ENCODE results near the gene RAD9A. TPM values are rescaled to one million over a fixed set of nuclear protein-coding genes. Genes with fewer than 3 reads are reported as not detected.
"Not testable (repeated sequence)": the region's sequence is repeated elsewhere in the genome, so short reads cannot be mapped to it uniquely, and the experiment has no call there.

Gene RAD9A
- total RNA-seq, 1 donor from 2014 or later, result 30.7 TPM

DNA sequence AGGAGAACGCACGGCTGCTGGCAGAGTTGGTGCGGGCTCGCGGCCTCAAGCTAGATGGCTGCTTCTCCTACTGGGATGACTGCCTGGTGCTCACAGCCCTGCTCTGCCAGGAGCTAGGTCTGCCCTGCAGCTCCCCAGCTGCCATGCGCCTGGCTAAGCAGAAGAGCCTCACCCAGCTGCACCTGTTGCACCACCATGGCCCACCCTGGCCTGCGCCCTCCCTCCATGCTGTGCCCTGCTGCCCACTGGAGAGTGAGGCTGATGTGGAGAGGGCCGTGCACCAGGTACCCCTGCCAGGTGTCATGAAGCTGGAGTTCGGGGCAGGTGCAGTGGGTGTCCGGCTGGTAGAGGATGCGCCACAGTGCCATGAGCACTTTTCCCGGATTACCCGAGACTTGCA, 31.7 kb downstream of the RAD9A start:
- no peak overlapping the region for H3K27ac Mint-ChIP-seq
- H3K27me3 Mint-ChIP-seq (ENCODE audit: insufficient read depth), result peaks cover 1% of the 10 kb centered on the region
- DNase-seq (ENCODE audit: low spot score), result no peak
- intact Hi-C loops (cut with micrococcal nuclease), result no loop called here
- peaks cover 1% of the 10 kb centered on the region for H3K36me3 Mint-ChIP-seq (ENCODE audit: low read depth)
- H3K9me3 Mint-ChIP-seq, result no peaks in the 10 kb centered on the region
- no peak overlapping the region for H3K4me3 Mint-ChIP-seq
- peaks cover 31% of the 10 kb centered on the region for H3K4me1 Mint-ChIP-seq (ENCODE audit: low read depth)

DNA sequence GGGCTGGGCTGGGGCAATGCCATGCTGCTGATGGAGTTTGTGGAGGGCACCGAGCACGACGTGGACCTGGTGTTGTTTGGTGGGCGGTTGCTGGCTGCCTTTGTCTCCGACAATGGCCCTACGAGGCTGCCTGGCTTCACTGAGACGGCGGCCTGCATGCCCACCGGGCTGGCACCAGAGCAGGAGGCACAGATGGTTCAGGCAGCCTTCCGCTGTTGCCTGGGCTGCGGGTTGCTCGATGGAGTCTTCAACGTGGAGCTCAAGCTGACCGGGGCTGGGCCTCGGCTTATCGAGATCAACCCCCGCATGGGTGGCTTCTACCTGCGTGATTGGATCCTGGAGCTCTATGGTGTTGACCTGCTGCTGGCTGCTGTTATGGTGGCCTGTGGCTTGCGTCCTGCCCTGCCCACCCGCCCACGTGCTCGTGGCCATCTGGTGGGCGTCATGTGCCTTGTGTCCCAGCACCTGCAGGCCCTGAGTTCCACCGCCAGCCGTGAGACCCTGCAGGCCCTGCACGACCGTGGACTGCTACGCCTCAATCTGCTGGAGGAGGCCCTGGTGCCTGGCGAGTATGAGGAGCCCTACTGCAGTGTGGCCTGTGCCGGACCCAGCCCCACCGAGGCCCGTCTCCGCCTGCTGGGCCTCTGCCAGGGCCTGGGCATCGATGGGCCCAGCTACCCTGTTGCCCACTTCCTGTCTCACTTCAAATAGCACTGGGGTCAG, 32.3 kb downstream of the RAD9A start:
- peaks cover 1% of the 10 kb centered on the region for H3K36me3 Mint-ChIP-seq (ENCODE audit: low read depth)
- no peak overlapping the region for H3K4me3 Mint-ChIP-seq
- intact Hi-C loops (cut with micrococcal nuclease), result no loop called here
- peaks cover 31% of the 10 kb centered on the region for H3K4me1 Mint-ChIP-seq (ENCODE audit: low read depth)
- peaks cover 1% of the 10 kb centered on the region for H3K27me3 Mint-ChIP-seq (ENCODE audit: insufficient read depth)
- H3K9me3 Mint-ChIP-seq, result no peaks in the 10 kb centered on the region
- H3K27ac Mint-ChIP-seq, result no peak overlapping the region
- DNase-seq (ENCODE audit: low spot score), result no peak

- intact Hi-C loops (cut with micrococcal nuclease); DNase-seq (ENCODE audit: low spot score): not testable (repeated sequence)
- H3K4me1 Mint-ChIP-seq (ENCODE audit: low read depth), result peaks cover 35% of the 10 kb centered on the region
Observed at GRCh38 chr11:67427364-67427859, 35.6 kb downstream of the RAD9A start.

DNA sequence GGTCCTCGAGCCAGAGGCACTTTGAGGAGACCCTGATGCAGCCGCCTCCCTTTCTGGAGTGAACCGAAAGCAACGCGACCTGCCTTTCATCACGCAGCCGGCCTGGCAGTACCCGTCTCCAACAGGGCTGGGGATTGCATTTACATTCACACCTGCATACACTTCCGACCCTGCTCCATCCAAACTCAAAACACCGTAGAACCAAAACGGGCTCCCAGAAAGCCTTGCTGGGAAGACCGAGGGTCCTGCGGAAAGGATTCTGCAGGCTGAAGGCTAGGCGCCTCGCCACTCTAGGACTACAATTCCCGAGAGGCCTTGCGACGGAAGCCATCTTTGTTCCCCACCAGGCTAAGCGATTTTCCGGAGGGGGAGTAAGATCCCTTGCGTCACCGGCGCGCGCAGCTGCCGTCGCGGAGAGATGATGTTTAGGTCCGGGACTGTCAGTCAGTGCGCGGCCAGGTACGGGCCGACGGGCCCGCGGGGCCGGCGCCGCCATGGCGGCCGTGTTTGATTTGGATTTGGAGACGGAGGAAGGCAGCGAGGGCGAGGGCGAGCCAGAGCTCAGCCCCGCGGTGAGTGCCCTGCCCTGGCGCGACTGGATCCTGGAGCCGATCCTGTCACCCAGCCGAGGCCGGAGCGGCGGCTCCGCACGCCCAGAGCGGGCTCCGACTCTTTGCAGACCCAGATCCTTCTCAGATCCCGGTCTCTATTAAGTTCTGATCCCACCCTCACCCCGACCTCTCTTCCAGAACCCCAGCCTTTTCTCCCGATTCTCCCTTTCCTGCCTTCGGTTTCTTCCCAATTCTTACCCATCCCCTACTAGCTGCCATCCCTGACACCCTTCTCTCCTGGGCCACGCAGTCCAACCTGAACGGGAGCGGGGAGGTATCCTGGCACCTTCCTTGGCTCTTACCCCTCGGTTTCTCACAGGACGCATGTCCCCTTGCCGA, 36.5 kb downstream of the RAD9A start, which contains the start of gene RPS6KB2:
RPS6KB2 (plus strand) TSS at position 443 of the 950 bp plus-strand sequence; CDS start at position 495, 52 bp downstream.
- H3K27ac Mint-ChIP-seq, result peak within 1 kb of the TSS; percentile 97
- DNase-seq (ENCODE audit: low spot score), result peak; percentile 98
- intact Hi-C loops (cut with micrococcal nuclease), result loop anchor here (1.0 kb wide), 9 partner anchors 8 to 377 kb away; partner anchors contain the start of genes AIP, CDK2AP2, NDUFV1 and TMEM134
- peaks cover 27% of the 10 kb centered on the region for H3K4me1 Mint-ChIP-seq (ENCODE audit: low read depth)
- no peaks in the 10 kb centered on the region for H3K9me3 Mint-ChIP-seq
- H3K36me3 Mint-ChIP-seq (ENCODE audit: low read depth), result peaks cover 15% of the 10 kb centered on the region
- peak within 1 kb of the TSS; percentile 98 for H3K4me3 Mint-ChIP-seq
- no peaks in the 10 kb centered on the region for H3K27me3 Mint-ChIP-seq (ENCODE audit: insufficient read depth)

More at GRCh38 chr11:67427364-67427859, 35.6 kb downstream of the RAD9A start:
- H3K27me3 Mint-ChIP-seq (ENCODE audit: insufficient read depth); H3K9me3 Mint-ChIP-seq: not testable (repeated sequence)
- peak overlapping the region; percentile 98 for H3K4me3 Mint-ChIP-seq
- H3K27ac Mint-ChIP-seq, result peak overlapping the region; percentile 97
- H3K36me3 Mint-ChIP-seq (ENCODE audit: low read depth), result peaks cover 14% of the 10 kb centered on the region

DNA sequence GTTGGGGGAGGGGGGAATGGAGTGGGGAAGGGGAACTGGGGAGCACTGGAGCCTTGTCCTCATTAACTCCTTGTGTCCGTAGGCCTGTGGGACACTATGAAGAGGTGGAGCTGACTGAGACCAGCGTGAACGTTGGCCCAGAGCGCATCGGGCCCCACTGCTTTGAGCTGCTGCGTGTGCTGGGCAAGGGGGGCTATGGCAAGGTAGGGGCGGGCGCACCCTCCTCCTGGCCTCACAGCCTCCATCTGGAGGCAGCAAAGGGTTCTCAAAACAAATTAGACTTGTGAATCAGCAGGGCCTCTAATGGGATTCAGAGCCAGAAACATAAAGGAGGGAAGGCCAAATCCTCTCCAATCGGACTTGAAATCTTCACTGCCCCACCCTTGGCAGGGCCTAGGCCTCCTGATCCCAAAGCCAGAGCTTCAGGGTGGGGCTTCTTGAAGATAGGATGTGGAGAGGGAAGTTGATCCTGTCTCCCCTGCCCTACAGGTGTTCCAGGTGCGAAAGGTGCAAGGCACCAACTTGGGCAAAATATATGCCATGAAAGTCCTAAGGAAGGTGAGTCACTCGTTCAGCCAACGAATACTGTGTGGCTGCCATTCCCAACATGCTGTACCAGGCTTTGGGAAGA, 37.4 kb downstream of the RAD9A start:
- no peaks in the 10 kb centered on the region for H3K27me3 Mint-ChIP-seq (ENCODE audit: insufficient read depth)
- peak overlapping the region; percentile 87 for H3K27ac Mint-ChIP-seq
- intact Hi-C loops (cut with micrococcal nuclease), result no loop called here
- peaks cover 27% of the 10 kb centered on the region for H3K4me1 Mint-ChIP-seq (ENCODE audit: low read depth)
- DNase-seq (ENCODE audit: low spot score), result no peak
- peak overlapping the region; percentile 98 for H3K4me3 Mint-ChIP-seq
- peaks cover 17% of the 10 kb centered on the region for H3K36me3 Mint-ChIP-seq (ENCODE audit: low read depth)
- H3K9me3 Mint-ChIP-seq, result no peaks in the 10 kb centered on the region

GRCh38 chr11:67429722-67430121, 37.9 kb downstream of the RAD9A start:
- Mint-ChIP-seq H3K27me3 (ENCODE audit: insufficient read depth) (no peaks in the 10 kb centered on the region), H3K36me3 (ENCODE audit: low read depth) (peaks cover 17% of the 10 kb centered on the region), H3K4me1 (ENCODE audit: low read depth) (peaks cover 25% of the 10 kb centered on the region), H3K9me3 (no peaks in the 10 kb centered on the region), H3K4me3 (peak overlapping the region; percentile 98), H3K27ac (no peak overlapping the region)
- intact Hi-C loops (cut with micrococcal nuclease), result no loop called here
- no peak for DNase-seq (ENCODE audit: low spot score)

GRCh38 chr11:67431346-67432249, 39.8 kb downstream of the RAD9A start:
- peak overlapping the region; percentile 67 for H3K4me3 Mint-ChIP-seq
- peaks cover 19% of the 10 kb centered on the region for H3K4me1 Mint-ChIP-seq (ENCODE audit: low read depth)
- no peaks in the 10 kb centered on the region for H3K9me3 Mint-ChIP-seq
- peak overlapping the region; percentile 63 for H3K27ac Mint-ChIP-seq
- no peaks in the 10 kb centered on the region for H3K27me3 Mint-ChIP-seq (ENCODE audit: insufficient read depth)
- intact Hi-C loops (cut with micrococcal nuclease), result no loop called here
- peaks cover 25% of the 10 kb centered on the region for H3K36me3 Mint-ChIP-seq (ENCODE audit: low read depth)
- no peak for DNase-seq (ENCODE audit: low spot score)

DNA sequence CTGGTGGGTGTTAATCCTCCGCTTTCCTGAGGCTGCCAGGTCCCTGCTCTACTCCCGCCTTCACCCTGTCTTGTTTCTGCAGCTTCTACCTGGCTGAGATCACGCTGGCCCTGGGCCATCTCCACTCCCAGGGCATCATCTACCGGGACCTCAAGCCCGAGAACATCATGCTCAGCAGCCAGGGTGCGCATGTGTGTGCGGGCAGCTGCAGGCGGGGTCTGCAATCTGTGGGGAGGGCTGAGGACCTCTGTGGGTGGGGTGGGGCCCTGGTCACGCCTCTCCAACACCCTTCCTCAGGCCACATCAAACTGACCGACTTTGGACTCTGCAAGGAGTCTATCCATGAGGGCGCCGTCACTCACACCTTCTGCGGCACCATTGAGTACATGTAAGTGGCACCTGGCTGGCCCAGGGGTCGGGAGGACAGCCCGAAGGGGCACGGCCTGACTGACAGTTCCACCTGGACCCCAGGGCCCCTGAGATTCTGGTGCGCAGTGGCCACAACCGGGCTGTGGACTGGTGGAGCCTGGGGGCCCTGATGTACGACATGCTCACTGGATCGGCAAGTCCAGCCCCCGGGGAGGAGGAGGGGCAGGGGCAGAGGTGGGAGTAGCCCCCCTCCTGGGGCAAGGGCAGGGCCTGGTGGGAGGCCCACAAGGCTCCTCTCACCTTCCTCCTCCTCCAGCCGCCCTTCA, 41.0 kb downstream of the RAD9A start:
- no peak for DNase-seq (ENCODE audit: low spot score)
- Mint-ChIP-seq H3K9me3 (no peaks in the 10 kb centered on the region), H3K4me3 (no peak overlapping the region), H3K36me3 (ENCODE audit: low read depth) (peaks cover 29% of the 10 kb centered on the region), H3K4me1 (ENCODE audit: low read depth) (peaks cover 18% of the 10 kb centered on the region), H3K27me3 (ENCODE audit: insufficient read depth) (no peaks in the 10 kb centered on the region), H3K27ac (peak overlapping the region; percentile 63)
- intact Hi-C loops (cut with micrococcal nuclease), result no loop called here

- H3K36me3 Mint-ChIP-seq (ENCODE audit: low read depth), result peaks cover 29% of the 10 kb centered on the region
- intact Hi-C loops (cut with micrococcal nuclease), result no loop called here
Observed at GRCh38 chr11:67433536-67434394, 42.0 kb downstream of the RAD9A start.

GRCh38 chr11:67434395-67434881, 42.7 kb downstream of the RAD9A start:
- Mint-ChIP-seq H3K27ac (peak overlapping the region; percentile 29), H3K36me3 (ENCODE audit: low read depth) (peaks cover 35% of the 10 kb centered on the region), H3K9me3 (no peaks in the 10 kb centered on the region), H3K27me3 (ENCODE audit: insufficient read depth) (no peaks in the 10 kb centered on the region), H3K4me1 (ENCODE audit: low read depth) (peaks cover 22% of the 10 kb centered on the region), H3K4me3 (peak overlapping the region; percentile 54)
- intact Hi-C loops (cut with micrococcal nuclease), result no loop called here
- DNase-seq (ENCODE audit: low spot score), result no peak

More at GRCh38 chr11:67433536-67434394, 42.0 kb downstream of the RAD9A start:
- H3K4me1 Mint-ChIP-seq (ENCODE audit: low read depth), result peaks cover 15% of the 10 kb centered on the region
- H3K27ac Mint-ChIP-seq, result peak overlapping the region; percentile 29
- no peaks in the 10 kb centered on the region for H3K27me3 Mint-ChIP-seq (ENCODE audit: insufficient read depth)
- H3K4me3 Mint-ChIP-seq, result peak overlapping the region; percentile 37
- DNase-seq (ENCODE audit: low spot score), result no peak
- no peaks in the 10 kb centered on the region for H3K9me3 Mint-ChIP-seq

Measured in activated T-helper 1 cell treated with anti-CD3 and anti-CD28 coated beads, Interleukin-12 subunit alpha, Interleukin-12 subunit beta, Interleukin-2, Interleukin-4 antibody, amounts not matched to agents 30 ng/mL and 10 ng/mL and 1 ng/mL, durations not matched to agents 14 hours and 24 hours and 36 hours (primary cell).